PC-3 (cell line): ENCODE results near the gene ABLIM2.

Experiments
- EZH2 ChIP-seq: fragments of 300-600 bp; sonication (generic); IDR thresholded peaks from one replicate; pipeline ENCODE4 v1.6.1; 2017; ENCODE audit warnings: antibody characterized with exemption, mild to moderate bottlenecking, low read length; ENCODE audit not compliant: unreplicated experiment
- EZH2phosphoT487 ChIP-seq: fragments of 300-600 bp; sonication (generic); IDR thresholded peaks from 2 replicates; pipeline ENCODE4 v1.6.1; 2018; ENCODE audit warnings: mild to moderate bottlenecking, antibody characterized with exemption, low read length, borderline replicate concordance

DNA sequence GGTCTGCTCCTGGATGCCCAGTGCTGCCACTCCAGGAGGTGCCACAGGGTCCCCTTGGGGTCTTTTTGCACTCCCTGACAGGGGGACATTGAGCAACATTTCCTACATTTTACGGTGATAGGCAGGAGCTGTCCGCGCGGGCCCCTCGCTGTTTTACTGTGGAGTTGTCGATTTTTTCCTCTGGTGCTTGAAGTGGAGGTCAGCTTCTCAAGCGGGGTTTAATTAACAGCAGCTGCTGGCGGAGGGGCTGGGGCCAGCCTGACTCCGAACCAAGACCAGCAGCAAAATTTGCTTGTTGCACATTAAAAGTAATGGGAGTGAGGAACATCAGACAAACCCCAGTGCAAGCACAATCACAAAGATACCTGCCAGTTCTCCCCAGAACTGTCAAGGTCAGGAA is 27.3 kb upstream of the ABLIM2 start:
- TF ChIP-seq EZH2 (no peak), EZH2phosphoT487 (no peak)
